ENCODE measurements around the gene NSF. TPM values are rescaled to one million over a fixed set of nuclear protein-coding genes. Genes with fewer than 3 reads are reported as not detected.

The NSF gene
- polyA plus RNA-seq, 2 of the 4 experiments (the other 2 are of a cell fraction): 30.1 to 63.1 TPM

DNA sequence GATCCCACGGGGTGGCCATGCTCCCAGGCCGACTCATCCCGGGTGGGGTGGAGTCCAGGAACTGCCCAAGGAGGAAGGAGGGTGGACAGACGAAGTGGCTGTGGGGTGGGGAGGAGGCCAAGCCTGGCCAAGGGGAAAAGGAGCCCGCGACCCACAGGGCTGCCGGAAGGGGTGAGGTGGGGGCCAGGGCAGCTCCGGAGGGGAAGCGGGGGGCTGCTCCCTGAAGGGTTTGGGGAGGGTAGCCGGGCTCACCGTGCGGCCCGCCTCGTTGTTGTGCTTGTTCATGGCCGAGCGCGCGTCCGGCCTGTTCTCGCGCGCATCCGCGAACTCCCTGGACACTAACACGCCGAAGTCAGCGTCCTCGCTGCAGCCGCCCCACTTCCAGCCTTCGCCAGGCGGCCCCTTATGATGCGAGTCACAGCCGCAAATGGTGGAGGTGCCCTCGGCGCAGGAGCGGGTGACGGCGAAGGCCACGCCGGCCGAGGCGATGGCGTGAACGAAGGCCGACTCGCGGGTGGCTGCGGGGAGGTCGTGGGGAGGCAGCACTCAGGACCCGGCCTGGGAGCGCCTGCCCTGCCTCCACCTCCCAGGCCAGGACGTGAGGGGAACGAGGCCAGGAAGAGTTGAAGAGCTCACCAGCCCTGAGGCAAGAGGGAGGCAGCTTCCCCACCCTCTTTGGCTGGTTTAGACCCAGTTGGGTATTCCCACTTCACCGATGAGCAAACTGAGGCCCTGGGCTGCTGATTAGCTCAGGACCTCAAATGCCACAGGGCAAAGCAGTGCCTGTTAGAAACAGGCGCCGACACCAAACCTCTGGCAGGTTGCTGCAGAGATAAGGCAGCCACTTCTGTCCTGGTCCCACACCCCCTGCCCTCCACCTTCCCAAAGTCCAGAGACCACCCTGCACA lies 179.3 kb downstream of the NSF start (continued):
- TF ChIP-seq USF2 (IDR thresholded peaks at IDR 0.05) (no peak), HOXB5 (CRISPR knock-in tag; IDR thresholded peaks at IDR 0.05) (no peak), HOXB13 (CRISPR knock-in tag; IDR thresholded peaks at IDR 0.05; ENCODE audit: low read depth) (no peak), NFE2L2 (conservative IDR thresholded peaks at IDR 0.05; ENCODE audit: low read length) (no peak)

GRCh38 chr17:46770439-46770817 lies 180.0 kb downstream of the NSF start:
- DNase-seq (ENCODE audit: low read depth in 1 of 2, low spot score in 1 of 2) (no peak), FAIRE-seq (no peak), ATAC-seq (peak in 1 of 2 experiments; percentile 22; a peak in 3 of 6 replicates)
- Histone ChIP-seq H3K4me3 (peak overlapping the region; percentile 57), H3K4me2 (peak overlapping the region; percentile 89), H3K27ac (peak overlapping the region; percentile 86 to 94), H3K4me1 (peaks cover 32% of the 10 kb centered on the region), H3K9me3 (no peaks in the 10 kb centered on the region)
- ChIA-PET POLR2A (interaction anchor here (0.6 to 0.7 kb wide), 4 partner anchors 11 to 65 kb away, joined by 3 read pairs; no protein-coding TSS in a partner anchor), CTCF (interaction anchor here (1.0 to 1.6 kb wide), 2 partner anchors 8 to 65 kb away, joined by 3 read pairs; no protein-coding TSS in a partner anchor)
- TF ChIP-seq SREBF2 (IDR thresholded peaks at IDR 0.05) (no peak), E2F6 (IDR thresholded peaks at IDR 0.05; ENCODE audit: borderline replicate concordance, low read depth) (no peak)
- WGBS (ENCODE audit: missing lambda C conversion rate): 87% methylated on average over 14 of the region's 14 CpGs

- CTCF ChIA-PET: interaction anchor here (1.6 kb wide), 1 partner anchor 8 kb away, joined by 3 read pairs; no protein-coding TSS in a partner anchor
- DNase-seq (ENCODE audit: low read depth in 1 of 2, low spot score in 1 of 2) (peak; percentile 62 to 76), FAIRE-seq (no peak), ATAC-seq (peak; percentile 75 to 87)
- POLR2A ChIA-PET: interaction anchor here (0.6 to 0.7 kb wide), 4 partner anchors 10 to 64 kb away, joined by 3 read pairs; no protein-coding TSS in a partner anchor
- Histone ChIP-seq H3K9me3 (no peaks in the 10 kb centered on the region), H3K4me3 (peak overlapping the region; percentile 57), H3K27ac (peak overlapping the region; percentile 86 to 94), H3K4me2 (peak overlapping the region; percentile 89), H3K4me1 (peaks cover 28% of the 10 kb centered on the region)
- WGBS (ENCODE audit: missing lambda C conversion rate): 6% methylated on average over 19 of the region's 73 CpGs
- no peak for TF ChIP-seq REST (IDR thresholded peaks at IDR 0.05)
- peak; percentile 66; the same call in 1 of the 2 replicates for TF ChIP-seq TP53 (CRISPR knock-in tag; IDR thresholded peaks at IDR 0.05)
- no peak for TF ChIP-seq NPAS2 (CRISPR knock-in tag; IDR thresholded peaks at IDR 0.05; ENCODE audit: borderline replicate concordance)
- TF ChIP-seq RCOR1 (IDR thresholded peaks at IDR 0.05; ENCODE audit: low read depth, low read length): no peak
- no peak for TF ChIP-seq HDAC2 (IDR thresholded peaks at IDR 0.05)
- no peak for TF ChIP-seq RAD21 (conservative IDR thresholded peaks at IDR 0.05 in 1 of 2, IDR thresholded peaks at IDR 0.05 in 1 of 2)
- TF ChIP-seq, protein P1, sequence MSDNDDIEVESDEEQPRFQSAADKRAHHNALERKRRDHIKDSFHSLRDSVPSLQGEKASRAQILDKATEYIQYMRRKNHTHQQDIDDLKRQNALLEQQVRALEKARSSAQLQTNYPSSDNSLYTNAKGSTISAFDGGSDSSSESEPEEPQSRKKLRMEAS (IDR thresholded peaks at IDR 0.05): peak; percentile 63
- TF ChIP-seq EP300 (IDR thresholded peaks at IDR 0.05): no peak
- no peak for TF ChIP-seq JUNB (IDR thresholded peaks at IDR 0.05)
- TF ChIP-seq MYC (IDR thresholded peaks at IDR 0.05; ENCODE audit: borderline replicate concordance, low read length): 0 out of 2 replicates have a peak, but pooled peaks have one; percentile 40
- TF ChIP-seq RFX5 (IDR thresholded peaks at IDR 0.05): no peak
- no peak for TF ChIP-seq CBX8 (IDR thresholded peaks at IDR 0.05)
- TF ChIP-seq CHD4 (IDR thresholded peaks at IDR 0.05; ENCODE audit: borderline replicate concordance): no peak
- no peak for TF ChIP-seq ZC3H11A (IDR thresholded peaks at IDR 0.05)
- 0 out of 3 replicates have a peak, but pooled peaks have one; percentile 3 for TF ChIP-seq BCL3 (IDR thresholded peaks at IDR 0.05)
- TF ChIP-seq RARB (CRISPR knock-in tag; IDR thresholded peaks at IDR 0.05): no peak
- no peak for TF ChIP-seq KDM1A (IDR thresholded peaks at IDR 0.05; ENCODE audit: low read depth)
- TF ChIP-seq, protein P2, sequence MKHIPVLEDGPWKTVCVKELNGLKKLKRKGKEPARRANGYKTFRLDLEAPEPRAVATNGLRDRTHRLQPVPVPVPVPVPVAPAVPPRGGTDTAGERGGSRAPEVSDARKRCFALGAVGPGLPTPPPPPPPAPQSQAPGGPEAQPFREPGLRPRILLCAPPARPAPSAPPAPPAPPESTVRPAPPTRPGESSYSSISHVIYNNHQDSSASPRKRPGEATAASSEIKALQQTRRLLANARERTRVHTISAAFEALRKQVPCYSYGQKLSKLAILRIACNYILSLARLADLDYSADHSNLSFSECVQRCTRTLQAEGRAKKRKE (CRISPR knock-in tag; IDR thresholded peaks at IDR 0.05; ENCODE audit: low read depth): no peak
- TF ChIP-seq ZNF302 (CRISPR knock-in tag; IDR thresholded peaks at IDR 0.05): no peak
- TF ChIP-seq HOXA7 (CRISPR knock-in tag; IDR thresholded peaks at IDR 0.05): no peak
Observed at GRCh38 chr17:46770818-46771560, 180.5 kb downstream of the NSF start.
